PC-3 (cell line): ENCODE results near the gene HNRNPUL2. TPM values are rescaled to one million over a fixed set of nuclear protein-coding genes. Genes with fewer than 3 reads are reported as not detected.
A peak's percentile ranks its signal among the peaks of the same experiment; 100 is the strongest.

ENCODE experiments used
- ATAC-seq: fragments of 200-7000 bp; cut with Tn5 transposase; 2 replicates; pipeline ENCODE4 v1.9.1; 2020; ENCODE audit warnings: mild to moderate bottlenecking, moderate library complexity
- BruUV-seq: library from RNA; stranded (reverse); fragments of 400-500 nt; replicated peaks from 2 replicates; lab custom pipeline; 2021; lab: Mats Ljungman, UMichigan
- CTCF ChIA-PET: fragments of 300-600 bp; sonication (Branson Sonifier 250); formaldehyde crosslinking; loops from one replicate; lab custom pipeline; 2022; ENCODE audit warnings: antibody characterized with exemption; lab: Charles Lee
- POLR2A ChIA-PET: fragments of 300-600 bp; sonication (Branson Sonifier 250); formaldehyde crosslinking; loops from one replicate; lab custom pipeline; 2022; ENCODE audit warnings: antibody characterized with exemption; ENCODE audit not compliant: unreplicated experiment; lab: Charles Lee
- DNase-seq: peaks from one replicate; pipeline ENCODE4 v3.0.0-alpha.2; 2015
- H2AFZ ChIP-seq: fragments of 300-600 bp; sonication (generic); 2 replicates; pipeline ENCODE4 v1.6.0; 2016; ENCODE audit warnings: antibody characterized with exemption, low read length
- H3F3A ChIP-seq: fragments of 300-600 bp; sonication (generic); one replicate; pipeline ENCODE4 v1.6.0; 2017; ENCODE audit warnings: antibody characterized with exemption, low read length, control low read depth, mild to moderate bottlenecking; ENCODE audit not compliant: unreplicated experiment
- H3K27ac ChIP-seq: fragments of 300-600 bp; sonication (generic); 2 replicates; pipeline ENCODE4 v1.5.1; 2016; ENCODE audit warnings: mild to moderate bottlenecking, low read length
- H3K27me3 ChIP-seq: fragments of 300-600 bp; sonication (generic); 2 replicates; pipeline ENCODE4 v1.6.1; 2016; ENCODE audit warnings: low read length, mixed read lengths
- H3K36me3 ChIP-seq: fragments of 300-600 bp; sonication (generic); 2 replicates; pipeline ENCODE4 v1.6.1; 2016; ENCODE audit warnings: low read depth, mixed run types, low read length, mixed read lengths
- H3K4me1 ChIP-seq: fragments of 300-600 bp; sonication (generic); 2 replicates; pipeline ENCODE4 v1.5.1; 2016; ENCODE audit warnings: low read length; ENCODE audit not compliant: insufficient read depth
- H3K4me2 ChIP-seq: fragments of 300-600 bp; sonication (generic); 2 replicates; pipeline ENCODE4 v1.6.0; 2016; ENCODE audit warnings: low read length
- H3K4me3 ChIP-seq: fragments of 300-600 bp; sonication (generic); 2 replicates; pipeline ENCODE4 v1.5.1; 2016; ENCODE audit warnings: mild to moderate bottlenecking, low read length, mixed read lengths
- H3K79me2 ChIP-seq: fragments of 300-600 bp; sonication (generic); 2 replicates; pipeline ENCODE4 v1.6.1; 2017; ENCODE audit warnings: low read length, mixed read lengths
- H3K9ac ChIP-seq: fragments of 300-600 bp; sonication (generic); 2 replicates; pipeline ENCODE4 v1.6.0; 2016; ENCODE audit warnings: mild to moderate bottlenecking, low read length
- H3K9me2 ChIP-seq: fragments of 300-600 bp; sonication (generic); replicated peaks from 2 replicates; pipeline ENCODE4 v1.6.1; 2016; ENCODE audit warnings: mixed run types, low read length, mixed read lengths
- H3K9me3 ChIP-seq: fragments of 300-600 bp; sonication (generic); 2 replicates; pipeline ENCODE4 v1.6.1; 2016; ENCODE audit warnings: low read length, mixed read lengths
- H4K20me1 ChIP-seq: fragments of 300-600 bp; sonication (generic); 2 replicates; pipeline ENCODE4 v1.6.1; 2016; ENCODE audit warnings: low read length, mixed read lengths
- CTCF ChIP-seq: fragments of 300-600 bp; sonication (generic); conservative IDR thresholded peaks from 2 replicates; pipeline ENCODE4 v1.5.1; 2017; ENCODE audit warnings: antibody characterized with exemption, low read depth, mild to moderate bottlenecking, low read length
- EZH2 ChIP-seq: fragments of 300-600 bp; sonication (generic); IDR thresholded peaks from one replicate; pipeline ENCODE4 v1.6.1; 2017; ENCODE audit warnings: antibody characterized with exemption, mild to moderate bottlenecking, low read length; ENCODE audit not compliant: unreplicated experiment
- EZH2phosphoT487 ChIP-seq: fragments of 300-600 bp; sonication (generic); IDR thresholded peaks from 2 replicates; pipeline ENCODE4 v1.6.1; 2018; ENCODE audit warnings: mild to moderate bottlenecking, antibody characterized with exemption, low read length, borderline replicate concordance
- intact Hi-C: fragments of 100-400 bp; cut with micrococcal nuclease; formaldehyde crosslinking; loops from 2 replicates; pipeline ENCODE4 v1.9.0; 2023
- total RNA-seq: library from RNA; depleted of rRNA; stranded (reverse); fragments of >200 nt; gene quantifications from 2 replicates; pipeline ENCODE4 v1.2.3, GENCODE V29; 2014

HNRNPUL2 gene
- total RNA-seq, 1 experiment from 2014 or later: 15.5 TPM

GRCh38 chr11:62708793-62709192 lies 18.5 kb downstream of the HNRNPUL2 start:
- intact Hi-C loops: no loop called here
- H3K4me3 ChIP-seq: no peak overlapping the region
- CTCF ChIA-PET: no interaction called here
- H2AFZ ChIP-seq: no peak overlapping the region
- no peaks in the 10 kb centered on the region for H3K9me3 ChIP-seq
- H3K79me2 ChIP-seq: 0 out of 2 replicates have a peak, but pooled peaks cover 5% of the 10 kb centered on the region
- H3K27ac ChIP-seq: no peak overlapping the region
- no peak for TF ChIP-seq EZH2
- no peak for TF ChIP-seq CTCF
- no peak for TF ChIP-seq EZH2phosphoT487
- H3K4me2 ChIP-seq: no peak overlapping the region
- H4K20me1 ChIP-seq: no peaks in the 10 kb centered on the region
- BruUV-seq: no TSS peak
- ATAC-seq (no peak), DNase-seq (no peak)
- no peaks in the 10 kb centered on the region for H3K9me2 ChIP-seq
- H3K36me3 ChIP-seq: peaks cover 40% of the 10 kb centered on the region
- H3K9ac ChIP-seq: no peak overlapping the region
- peaks cover 6% of the 10 kb centered on the region for H3F3A ChIP-seq
- H3K27me3 ChIP-seq: no peaks in the 10 kb centered on the region
- POLR2A ChIA-PET: no interaction called here
- peaks cover 17% of the 10 kb centered on the region for H3K4me1 ChIP-seq

GRCh38 chr11:62708392-62708791 lies 18.9 kb downstream of the HNRNPUL2 start:
- H3K36me3 ChIP-seq: peaks cover 36% of the 10 kb centered on the region
- peaks cover 6% of the 10 kb centered on the region for H3F3A ChIP-seq
- no peak for ATAC-seq
- DNase-seq: no peak
- peaks cover 17% of the 10 kb centered on the region for H3K4me1 ChIP-seq
- no peaks in the 10 kb centered on the region for H3K9me2 ChIP-seq
- H3K27me3 ChIP-seq: no peaks in the 10 kb centered on the region
- H3K27ac ChIP-seq: no peak overlapping the region
- H3K79me2 ChIP-seq: 0 out of 2 replicates have a peak, but pooled peaks cover 5% of the 10 kb centered on the region
- H2AFZ ChIP-seq: no peak overlapping the region
- intact Hi-C loops: no loop called here
- no peak overlapping the region for H3K4me2 ChIP-seq
- BruUV-seq: no TSS peak
- ChIA-PET POLR2A (no interaction called here), CTCF (no interaction called here)
- H3K9ac ChIP-seq: no peak overlapping the region
- no peaks in the 10 kb centered on the region for H3K9me3 ChIP-seq
- H4K20me1 ChIP-seq: no peaks in the 10 kb centered on the region
- H3K4me3 ChIP-seq: no peak overlapping the region
- no peak for TF ChIP-seq CTCF
- TF ChIP-seq EZH2: no peak
- TF ChIP-seq EZH2phosphoT487: no peak

- ChIA-PET CTCF (no interaction called here), POLR2A (interaction anchor here (0.6 kb wide), 1 partner anchor 46 kb away, joined by 4 read pairs; the partner anchor contains the start of gene ZBTB3)
- TF ChIP-seq CTCF (no peak), EZH2phosphoT487 (no peak), EZH2 (no peak)
- no TSS peak for BruUV-seq
- Histone ChIP-seq H3K4me1 (peaks cover 17% of the 10 kb centered on the region), H3K9me2 (no peaks in the 10 kb centered on the region), H3K9me3 (no peaks in the 10 kb centered on the region), H2AFZ (peak within 1 kb of the TSS; percentile 76), H3K27me3 (no peaks in the 10 kb centered on the region), H3K79me2 (0 out of 2 replicates have a peak, but pooled peaks cover 5% of the 10 kb centered on the region), H3K4me2 (peak within 1 kb of the TSS; percentile 89), H3K36me3 (peaks cover 26% of the 10 kb centered on the region), H4K20me1 (no peaks in the 10 kb centered on the region), H3F3A (peaks cover 6% of the 10 kb centered on the region), H3K9ac (no peak within 1 kb of the TSS), H3K4me3 (peak within 1 kb of the TSS; percentile 87), H3K27ac (0 out of 2 replicates have a peak within 1 kb of the TSS, but pooled peaks have one; percentile 2)
- intact Hi-C loops: loop anchor here (2.0 kb wide), 1 partner anchor 21 kb away; the partner anchor contains the start of gene TTC9C
- DNase-seq (no peak), ATAC-seq (no peak)
Observed at GRCh38 chr11:62707277-62707861, 19.9 kb downstream of the HNRNPUL2 start, which contains the start of the genes BSCL2 and GNG3. Gene BSCL2, minus strand, starts transcription at chr11:62707424. Its CDS starts 229 bp downstream, at chr11:62707195. Gene GNG3, plus strand, starts transcription at chr11:62707676. Its CDS starts 620 bp downstream, at chr11:62708296.
